DOHH2 (cell line): ENCODE data around the gene TMEM181.

ENCODE experiments used
- H3F3A ChIP-seq: fragments of 200-600 bp; sonication (generic), shearing (Covaris generic); 2 replicates; pipeline ENCODE4 v1.6.0; 2016; ENCODE audit warnings: antibody characterized with exemption, mild to moderate bottlenecking; ENCODE audit not compliant: control insufficient read depth, insufficient read depth
- H3K27ac ChIP-seq: fragments of 200-600 bp; sonication (generic); 2 replicates; pipeline ENCODE4 v1.5.1; 2014; ENCODE audit warnings: low read depth, mild to moderate bottlenecking, low read length, moderate library complexity
- H3K27me3 ChIP-seq: fragments of 200-600 bp; sonication (generic); 2 replicates; pipeline ENCODE4 v1.6.1; 2014; ENCODE audit warnings: mild to moderate bottlenecking, low read length, mixed read lengths; ENCODE audit not compliant: control insufficient read depth
- H3K36me3 ChIP-seq: fragments of 200-600 bp; sonication (generic); 2 replicates; pipeline ENCODE4 v1.6.1; 2014; ENCODE audit warnings: mild to moderate bottlenecking, low read length, moderate library complexity, mixed read lengths; ENCODE audit not compliant: control insufficient read depth
- H3K4me1 ChIP-seq: fragments of 200-600 bp; sonication (generic); 2 replicates; pipeline ENCODE4 v1.6.1; 2014; ENCODE audit warnings: mild to moderate bottlenecking, low read length, mixed read lengths; ENCODE audit not compliant: control insufficient read depth
- H3K4me2 ChIP-seq: fragments of 200-600 bp; sonication (generic); 2 replicates; pipeline ENCODE4 v1.6.0; 2014; ENCODE audit warnings: mild to moderate bottlenecking, low read length, moderate library complexity
- H3K4me3 ChIP-seq: fragments of 200-600 bp; sonication (generic); 2 replicates; pipeline ENCODE4 v1.5.1; 2014; ENCODE audit warnings: mild to moderate bottlenecking, low read length, mixed read lengths
- H3K79me2 ChIP-seq: fragments of 200-600 bp; sonication (generic); 2 replicates; pipeline ENCODE4 v1.6.1; 2014; ENCODE audit warnings: mild to moderate bottlenecking, low read length, mixed read lengths; ENCODE audit not compliant: control insufficient read depth
- H3K9me2 ChIP-seq: fragments of 200-600 bp; sonication (generic); replicated peaks from 2 replicates; pipeline ENCODE4 v1.6.1; 2014; ENCODE audit warnings: mild to moderate bottlenecking, low read length, mixed read lengths; ENCODE audit not compliant: control insufficient read depth
- H3K9me3 ChIP-seq: fragments of 200-600 bp; sonication (generic); 2 replicates; pipeline ENCODE4 v1.6.1; 2014; ENCODE audit warnings: antibody characterized with exemption, low read length, mixed read lengths; ENCODE audit not compliant: control insufficient read depth, insufficient read depth
- H4K20me1 ChIP-seq: fragments of 200-600 bp; sonication (generic); 2 replicates; pipeline ENCODE4 v1.6.0; 2014; ENCODE audit warnings: low read depth, mild to moderate bottlenecking, antibody characterized with exemption, low read length, moderate library complexity; ENCODE audit not compliant: control insufficient read depth, insufficient read depth
- CTCF ChIP-seq: fragments of 200-600 bp; sonication (generic); IDR thresholded peaks from one replicate; pipeline ENCODE4 v1.5.1; 2014; ENCODE audit warnings: antibody characterized with exemption, mild to moderate bottlenecking, low read depth, low read length; ENCODE audit not compliant: poor library complexity, severe bottlenecking
- EZH2phosphoT487 ChIP-seq: fragments of 200-600 bp; sonication (generic); IDR thresholded peaks from 2 replicates; pipeline ENCODE4 v1.6.1; 2017; ENCODE audit warnings: borderline replicate concordance, mild to moderate bottlenecking, antibody characterized with exemption, low read length, moderate library complexity, mixed read lengths

The TMEM181 gene

GRCh38 chr6:158665332-158665731 is 105.4 kb downstream of the TMEM181 start:
- Histone ChIP-seq H3K9me3 (no peaks in the 10 kb centered on the region), H3K9me2 (no peaks in the 10 kb centered on the region), H3K36me3 (no peaks in the 10 kb centered on the region), H4K20me1 (no peaks in the 10 kb centered on the region), H3K79me2 (no peaks in the 10 kb centered on the region), H3K4me1 (peaks cover 8% of the 10 kb centered on the region), H3K4me3 (no peak overlapping the region), H3K27ac (no peak overlapping the region), H3F3A (no peaks in the 10 kb centered on the region), H3K27me3 (peaks cover 66% of the 10 kb centered on the region), H3K4me2 (no peak overlapping the region)
- TF ChIP-seq CTCF, result no peak
- no peak for TF ChIP-seq EZH2phosphoT487

GRCh38 chr6:158666628-158667359 is 106.9 kb downstream of the TMEM181 start:
- TF ChIP-seq CTCF (no peak), EZH2phosphoT487 (peak; percentile 82; the same call in 1 of the 2 replicates)
- no peaks in the 10 kb centered on the region for H4K20me1 ChIP-seq
- no peaks in the 10 kb centered on the region for H3F3A ChIP-seq

GRCh38 chr6:158667360-158667981 is 107.6 kb downstream of the TMEM181 start:
- Histone ChIP-seq H3K79me2 (no peaks in the 10 kb centered on the region), H3K4me3 (no peak overlapping the region), H3K27ac (no peak overlapping the region), H3K9me3 (no peaks in the 10 kb centered on the region), H4K20me1 (no peaks in the 10 kb centered on the region), H3K4me2 (no peak overlapping the region), H3K27me3 (peaks cover 60% of the 10 kb centered on the region), H3K36me3 (no peaks in the 10 kb centered on the region), H3F3A (no peaks in the 10 kb centered on the region), H3K4me1 (0 out of 2 replicates have a peak, but pooled peaks cover 5% of the 10 kb centered on the region), H3K9me2 (no peaks in the 10 kb centered on the region)
- TF ChIP-seq EZH2phosphoT487 (peak; percentile 10), CTCF (no peak)

More at GRCh38 chr6:158666628-158667359, 106.9 kb downstream of the TMEM181 start:
- Histone ChIP-seq H3K9me3 (no peaks in the 10 kb centered on the region), H3K36me3 (no peaks in the 10 kb centered on the region), H3K4me3 (no peak overlapping the region), H3K4me2 (no peak overlapping the region), H3K4me1 (0 out of 2 replicates have a peak, but pooled peaks cover 5% of the 10 kb centered on the region), H3K27me3 (peaks cover 66% of the 10 kb centered on the region), H3K9me2 (no peaks in the 10 kb centered on the region), H3K79me2 (no peaks in the 10 kb centered on the region), H3K27ac (no peak overlapping the region)
